PC-9 (cell line): ENCODE data around the gene KCNH4.

Experiments used
- EZH2 ChIP-seq: fragments of 200-600 bp; sonication (generic); IDR thresholded peaks from 2 replicates; pipeline ENCODE4 v1.8.0; 2017; ENCODE audit warnings: antibody characterized with exemption, low read depth
- TF ChIP-seq, protein P1 (sequence below): fragments of 200-600 bp; sonication (generic); conservative IDR thresholded peaks from 2 replicates; pipeline ENCODE4 v1.6.1; 2017; ENCODE audit warnings: mixed run types, antibody characterized with exemption, mild to moderate bottlenecking, moderate library complexity

DNA sequence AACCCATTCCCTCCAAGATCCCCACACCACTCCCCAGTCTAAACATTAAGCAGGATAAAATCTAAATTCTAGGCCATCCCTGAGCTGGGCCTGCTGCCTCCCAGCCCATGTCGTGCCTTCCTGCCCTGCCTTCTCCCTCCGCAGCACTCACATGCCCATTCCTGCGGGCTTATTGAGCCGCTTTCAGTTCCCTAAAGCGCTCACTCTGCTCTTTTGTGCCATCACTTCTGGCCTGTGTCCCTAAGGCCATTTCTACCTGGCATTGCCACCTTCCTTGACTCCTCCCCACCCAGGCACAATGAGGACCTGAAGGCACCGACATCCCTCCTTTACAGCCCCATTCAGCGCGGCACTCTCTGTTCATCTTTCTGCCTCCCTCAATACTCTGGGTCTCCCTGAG, 13.1 kb downstream of the KCNH4 start:
- TF ChIP-seq, protein P1, sequence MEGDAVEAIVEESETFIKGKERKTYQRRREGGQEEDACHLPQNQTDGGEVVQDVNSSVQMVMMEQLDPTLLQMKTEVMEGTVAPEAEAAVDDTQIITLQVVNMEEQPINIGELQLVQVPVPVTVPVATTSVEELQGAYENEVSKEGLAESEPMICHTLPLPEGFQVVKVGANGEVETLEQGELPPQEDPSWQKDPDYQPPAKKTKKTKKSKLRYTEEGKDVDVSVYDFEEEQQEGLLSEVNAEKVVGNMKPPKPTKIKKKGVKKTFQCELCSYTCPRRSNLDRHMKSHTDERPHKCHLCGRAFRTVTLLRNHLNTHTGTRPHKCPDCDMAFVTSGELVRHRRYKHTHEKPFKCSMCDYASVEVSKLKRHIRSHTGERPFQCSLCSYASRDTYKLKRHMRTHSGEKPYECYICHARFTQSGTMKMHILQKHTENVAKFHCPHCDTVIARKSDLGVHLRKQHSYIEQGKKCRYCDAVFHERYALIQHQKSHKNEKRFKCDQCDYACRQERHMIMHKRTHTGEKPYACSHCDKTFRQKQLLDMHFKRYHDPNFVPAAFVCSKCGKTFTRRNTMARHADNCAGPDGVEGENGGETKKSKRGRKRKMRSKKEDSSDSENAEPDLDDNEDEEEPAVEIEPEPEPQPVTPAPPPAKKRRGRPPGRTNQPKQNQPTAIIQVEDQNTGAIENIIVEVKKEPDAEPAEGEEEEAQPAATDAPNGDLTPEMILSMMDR: no peak
- no peak for TF ChIP-seq EZH2
